ACC112 (cell line): Measurements from ENCODE around the gene PSMB5.

ENCODE experiments used
- H2AFZ ChIP-seq: fragments of 200-600 bp; sonication (generic); one replicate; pipeline ENCODE4 v1.6.0; 2017; ENCODE audit warnings: antibody characterized with exemption, low read length; ENCODE audit not compliant: unreplicated experiment
- H3K27ac ChIP-seq: fragments of 200-600 bp; sonication (generic); 2 replicates; pipeline ENCODE4 v1.5.1; 2014; ENCODE audit warnings: low read depth, mild to moderate bottlenecking, antibody characterized with exemption, low read length, moderate library complexity
- H3K27me3 ChIP-seq: fragments of 200-600 bp; sonication (generic); 2 replicates; pipeline ENCODE4 v1.6.1; 2014; ENCODE audit warnings: mild to moderate bottlenecking, antibody characterized with exemption, low read length, moderate library complexity, mixed read lengths; ENCODE audit not compliant: insufficient read depth
- H3K36me3 ChIP-seq: fragments of 200-600 bp; sonication (generic); 2 replicates; pipeline ENCODE4 v1.6.1; 2016; ENCODE audit warnings: mild to moderate bottlenecking, antibody characterized with exemption, low read length, moderate library complexity, mixed read lengths; ENCODE audit not compliant: insufficient read depth
- H3K4me1 ChIP-seq: fragments of 200-600 bp; sonication (generic); one replicate; pipeline ENCODE4 v1.6.1; 2016; ENCODE audit warnings: low read length, mixed read lengths; ENCODE audit not compliant: insufficient read depth, unreplicated experiment, control insufficient read depth
- H3K4me3 ChIP-seq: fragments of 200-600 bp; sonication (generic); 2 replicates; pipeline ENCODE4 v1.5.1; 2014; ENCODE audit warnings: mild to moderate bottlenecking, low read depth, low read length
- H3K79me2 ChIP-seq: fragments of 200-600 bp; sonication (generic); one replicate; pipeline ENCODE4 v1.6.0; 2016; ENCODE audit warnings: low read length; ENCODE audit not compliant: control insufficient read depth, unreplicated experiment, insufficient read depth

The PSMB5 gene

DNA sequence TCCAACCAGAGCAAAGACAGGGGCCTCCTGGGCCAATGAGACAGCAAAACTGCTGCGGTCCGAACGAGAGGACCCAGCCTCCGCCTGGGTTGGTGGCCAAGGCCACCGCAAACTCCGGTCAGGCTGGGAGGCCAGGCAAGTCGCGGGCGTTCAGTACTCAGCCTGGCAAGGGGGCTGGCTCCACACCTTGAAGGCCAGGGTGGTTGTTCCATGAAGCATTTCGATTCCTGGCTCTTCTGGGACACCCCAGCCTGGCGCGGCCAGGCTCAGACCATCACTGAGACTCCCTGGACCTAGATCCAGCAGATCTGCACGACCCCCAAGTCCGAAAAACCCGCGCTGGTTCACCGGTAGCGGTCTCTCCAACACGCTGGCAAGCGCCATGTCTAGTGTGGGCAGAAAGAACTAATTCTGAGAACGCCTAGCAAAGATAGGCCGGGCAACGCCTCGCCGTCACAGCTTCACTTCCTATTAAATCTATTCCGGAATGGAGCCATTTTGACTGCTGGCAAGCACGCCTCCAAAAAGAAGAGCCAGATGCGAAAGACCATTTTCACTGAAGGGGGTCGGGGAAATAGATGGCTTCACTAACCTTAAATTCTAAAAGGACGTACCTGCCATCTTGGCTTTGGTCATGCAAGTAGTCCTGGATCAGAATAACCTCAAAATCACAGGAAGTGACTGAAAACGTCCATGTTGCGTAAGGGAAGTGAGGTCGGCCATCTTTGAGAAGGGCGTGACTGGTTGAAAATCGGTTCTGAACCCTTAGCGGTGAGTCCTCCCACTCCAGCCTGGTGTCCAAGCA, at the start of gene PSMB5:
TSS of gene PSMB5 (minus strand) at position 403 of the 805 bp plus-strand sequence. CDS start at position 384, 19 bp downstream.
- peak within 1 kb of the TSS; percentile 86 for H2AFZ ChIP-seq
- no peaks in the 10 kb centered on the region for H3K27me3 ChIP-seq
- H3K4me3 ChIP-seq: peak within 1 kb of the TSS; percentile 94
- H3K4me1 ChIP-seq: peaks cover 24% of the 10 kb centered on the region
- peaks cover 33% of the 10 kb centered on the region for H3K79me2 ChIP-seq
- H3K36me3 ChIP-seq: peaks cover 17% of the 10 kb centered on the region
- H3K27ac ChIP-seq: peak within 1 kb of the TSS; percentile 91

- Histone ChIP-seq H3K4me3 (no peak overlapping the region), H3K79me2 (peaks cover 16% of the 10 kb centered on the region), H2AFZ (no peak overlapping the region), H3K27ac (peak overlapping the region; percentile 93), H3K4me1 (peaks cover 52% of the 10 kb centered on the region), H3K36me3 (peaks cover 39% of the 10 kb centered on the region), H3K27me3 (no peaks in the 10 kb centered on the region)
These were observed 45.8 kb upstream of the PSMB5 start for GRCh38 chr14:23080474-23080873.

- Histone ChIP-seq H3K27ac (peak overlapping the region; percentile 93), H3K36me3 (peaks cover 41% of the 10 kb centered on the region), H3K4me3 (peak overlapping the region; percentile 48; the same call in 1 of the 2 replicates), H2AFZ (no peak overlapping the region), H3K79me2 (peaks cover 18% of the 10 kb centered on the region), H3K4me1 (peaks cover 50% of the 10 kb centered on the region), H3K27me3 (no peaks in the 10 kb centered on the region)
These were observed 45.0 kb upstream of the PSMB5 start for GRCh38 chr14:23079716-23080115.

DNA sequence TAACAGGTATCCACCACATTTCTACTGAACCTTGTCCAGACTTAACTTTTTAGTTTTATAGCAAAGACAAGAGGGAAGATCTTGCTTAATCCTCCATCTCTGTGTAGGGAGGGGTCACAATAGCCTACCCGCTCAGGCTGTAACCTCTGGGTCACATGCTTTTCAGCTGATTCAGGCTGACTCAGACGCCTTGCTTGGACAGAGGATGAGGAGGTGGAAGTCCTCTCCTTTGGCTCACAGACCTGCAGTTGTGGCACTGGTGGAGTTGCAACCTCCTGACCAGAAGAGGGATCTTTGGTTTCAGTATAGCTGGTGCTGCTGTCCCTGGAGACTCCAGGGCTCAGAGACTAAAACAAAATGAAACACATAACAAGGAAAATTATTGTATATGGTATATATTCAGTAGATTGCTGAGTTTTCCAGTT, 44.0 kb upstream of the PSMB5 start:
- peaks cover 38% of the 10 kb centered on the region for H3K36me3 ChIP-seq
- H3K27me3 ChIP-seq: no peaks in the 10 kb centered on the region
- H3K27ac ChIP-seq: peak overlapping the region; percentile 93
- peaks cover 22% of the 10 kb centered on the region for H3K79me2 ChIP-seq
- H2AFZ ChIP-seq: no peak overlapping the region
- peaks cover 50% of the 10 kb centered on the region for H3K4me1 ChIP-seq
- H3K4me3 ChIP-seq: peak overlapping the region; percentile 48

- Histone ChIP-seq H3K4me1 (peaks cover 50% of the 10 kb centered on the region), H3K4me3 (peak overlapping the region; percentile 37), H3K79me2 (peaks cover 19% of the 10 kb centered on the region), H2AFZ (no peak overlapping the region), H3K36me3 (peaks cover 40% of the 10 kb centered on the region), H3K27ac (peak overlapping the region; percentile 93), H3K27me3 (no peaks in the 10 kb centered on the region)
These were observed 43.3 kb upstream of the PSMB5 start for GRCh38 chr14:23077962-23078361.

- peak overlapping the region; percentile 37; the same call in 1 of the 2 replicates for H3K4me3 ChIP-seq
- H3K27me3 ChIP-seq: no peaks in the 10 kb centered on the region
- peaks cover 19% of the 10 kb centered on the region for H3K79me2 ChIP-seq
- H3K36me3 ChIP-seq: peaks cover 48% of the 10 kb centered on the region
- peak overlapping the region; percentile 93 for H3K27ac ChIP-seq
- H3K4me1 ChIP-seq: peaks cover 59% of the 10 kb centered on the region
- H2AFZ ChIP-seq: no peak overlapping the region
These were observed 42.2 kb upstream of the PSMB5 start for GRCh38 chr14:23076785-23077408.

DNA sequence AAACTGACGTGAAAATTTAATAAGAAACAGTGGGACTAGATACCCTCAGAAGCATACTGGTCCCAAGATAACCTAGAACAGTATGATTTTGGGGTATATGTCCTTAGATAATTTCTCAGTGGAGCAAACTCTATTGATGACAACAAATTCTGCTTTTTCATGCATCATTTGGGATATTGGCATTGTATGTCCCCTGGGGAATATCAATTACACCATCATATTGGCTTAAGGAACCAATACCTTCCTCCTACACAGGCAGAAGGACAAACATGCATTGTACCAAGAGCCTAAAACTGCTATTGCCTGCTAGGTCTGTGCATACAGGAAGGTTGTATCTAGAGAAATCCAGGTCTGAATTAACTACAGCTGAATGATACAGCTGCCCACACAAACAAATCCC, 40.2 kb upstream of the PSMB5 start:
- peaks cover 47% of the 10 kb centered on the region for H3K4me1 ChIP-seq
- H3K79me2 ChIP-seq: peaks cover 33% of the 10 kb centered on the region
- H3K36me3 ChIP-seq: peaks cover 34% of the 10 kb centered on the region
- no peaks in the 10 kb centered on the region for H3K27me3 ChIP-seq
- H3K27ac ChIP-seq: no peak overlapping the region
- no peak overlapping the region for H2AFZ ChIP-seq
- no peak overlapping the region for H3K4me3 ChIP-seq

DNA sequence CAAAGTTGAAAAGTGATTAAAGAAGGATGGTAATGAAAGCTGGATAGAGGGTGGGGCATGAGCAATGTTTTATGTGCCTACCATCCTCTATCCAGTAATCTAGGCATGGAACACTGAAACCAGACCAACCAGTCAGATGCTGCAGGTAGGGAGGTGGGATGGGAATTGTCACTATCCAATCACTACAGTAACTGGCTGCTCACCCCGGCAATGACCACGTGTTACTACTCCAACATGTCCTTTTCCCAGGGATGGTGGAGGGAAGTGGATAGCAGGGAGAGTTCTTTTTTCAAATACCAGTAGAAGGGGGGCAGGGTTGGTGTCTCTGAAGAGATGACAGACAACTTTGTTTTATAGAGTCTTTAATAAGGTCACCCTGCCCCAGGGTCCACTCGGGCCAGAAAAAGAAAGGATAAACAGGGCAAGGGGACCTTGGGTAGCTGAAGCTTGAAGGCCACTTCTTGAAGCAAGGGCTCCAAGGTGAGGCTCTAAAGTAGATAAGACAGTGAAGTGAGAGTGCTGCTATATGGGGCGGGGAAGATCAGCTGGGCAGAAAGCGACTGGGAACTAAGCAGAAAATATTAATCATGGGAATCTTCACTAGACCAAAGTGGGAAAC, 37.3 kb upstream of the PSMB5 start:
- peaks cover 58% of the 10 kb centered on the region for H3K79me2 ChIP-seq
- H3K27me3 ChIP-seq: no peaks in the 10 kb centered on the region
- H2AFZ ChIP-seq: no peak overlapping the region
- H3K36me3 ChIP-seq: peaks cover 39% of the 10 kb centered on the region
- H3K27ac ChIP-seq: peak overlapping the region; percentile 71
- peak overlapping the region; percentile 92 for H3K4me3 ChIP-seq
- H3K4me1 ChIP-seq: peaks cover 41% of the 10 kb centered on the region

DNA sequence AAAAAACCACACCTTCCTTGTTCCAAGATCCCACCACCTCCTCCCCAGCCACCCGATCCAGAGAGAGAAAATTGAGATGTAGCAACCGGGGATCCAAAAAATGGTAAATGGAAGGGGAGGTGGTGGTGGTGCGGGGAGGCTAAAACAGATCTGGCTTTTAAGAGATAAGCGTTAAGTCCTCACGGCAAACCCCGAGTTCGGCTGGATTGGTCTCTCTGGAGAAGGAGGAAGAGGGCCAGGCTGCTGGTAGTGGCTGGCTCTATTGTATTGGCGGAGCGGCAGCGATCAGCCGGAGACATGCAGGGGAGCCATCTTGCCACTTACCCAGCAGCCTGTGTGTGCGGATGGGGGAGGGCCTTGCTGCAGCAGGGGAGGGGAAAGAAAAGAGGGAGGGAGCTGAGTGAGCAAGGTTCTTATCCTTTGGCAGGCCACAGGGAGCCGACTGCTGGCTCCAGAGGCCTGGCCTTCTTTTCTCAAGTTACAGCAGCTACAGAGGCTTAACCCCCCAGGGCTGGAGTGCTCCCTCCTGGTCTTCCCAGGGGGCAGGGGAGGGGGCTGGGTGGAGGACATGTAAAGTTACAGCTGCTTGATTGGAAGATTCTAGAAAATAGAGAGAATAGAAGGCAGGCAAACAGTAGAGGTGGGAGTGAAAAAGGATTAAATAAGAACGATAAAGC, 36.7 kb upstream of the PSMB5 start:
- H2AFZ ChIP-seq: no peak overlapping the region
- H3K79me2 ChIP-seq: peaks cover 59% of the 10 kb centered on the region

More for the DNA sequence above, 36.7 kb upstream of the PSMB5 start:
- H3K27ac ChIP-seq: peak overlapping the region; percentile 71
- H3K4me1 ChIP-seq: peaks cover 37% of the 10 kb centered on the region
- no peaks in the 10 kb centered on the region for H3K27me3 ChIP-seq
- peak overlapping the region; percentile 92 for H3K4me3 ChIP-seq
- peaks cover 36% of the 10 kb centered on the region for H3K36me3 ChIP-seq
